Activated T-helper 17 cell treated with anti-CD3 and anti-CD28 coated beads, Interleukin-2, amount 50 U/mL, for 72 hours (primary cell): ENCODE data around the gene PCDHB14. TPM values are rescaled to one million over a fixed set of nuclear protein-coding genes. Genes with fewer than 3 reads are reported as not detected.
"Not testable (repeated sequence)": the region's sequence is repeated elsewhere in the genome, so short reads cannot be mapped to it uniquely, and the experiment has no call there.

ENCODE experiments used
- ATAC-seq: fragments of 150-1000 bp; cut with Tn5 transposase; replicated peaks from 2 replicates; pipeline ENCODE4 v1.10.0; 2021; ENCODE audit warnings: mild to moderate bottlenecking, moderate library complexity
- H3K27ac Mint-ChIP-seq: one replicate; pipeline ENCODE4 v1.8.0; 2022; ENCODE audit warnings: mixed read lengths
- H3K27me3 Mint-ChIP-seq: one replicate; pipeline ENCODE4 v1.8.0; 2022; ENCODE audit warnings: mixed read lengths
- H3K36me3 Mint-ChIP-seq: one replicate; pipeline ENCODE4 v1.8.0; 2022; ENCODE audit warnings: low read depth, mild to moderate bottlenecking, mixed read lengths
- H3K4me1 Mint-ChIP-seq: one replicate; pipeline ENCODE4 v1.8.0; 2022; ENCODE audit warnings: mixed read lengths
- H3K4me3 Mint-ChIP-seq: one replicate; pipeline ENCODE4 v1.8.0; 2022; ENCODE audit warnings: mild to moderate bottlenecking, mixed read lengths
- H3K9me3 Mint-ChIP-seq: one replicate; pipeline ENCODE4 v1.8.0; 2022; ENCODE audit warnings: mixed read lengths
- total RNA-seq, 2 donors: library from RNA; stranded (reverse); gene quantifications; one replicate each; pipeline ENCODE4 v1.2.3, GENCODE V29; 2022

The PCDHB14 gene
- total RNA-seq, 2 donors from 2014 or later, result not detected

DNA sequence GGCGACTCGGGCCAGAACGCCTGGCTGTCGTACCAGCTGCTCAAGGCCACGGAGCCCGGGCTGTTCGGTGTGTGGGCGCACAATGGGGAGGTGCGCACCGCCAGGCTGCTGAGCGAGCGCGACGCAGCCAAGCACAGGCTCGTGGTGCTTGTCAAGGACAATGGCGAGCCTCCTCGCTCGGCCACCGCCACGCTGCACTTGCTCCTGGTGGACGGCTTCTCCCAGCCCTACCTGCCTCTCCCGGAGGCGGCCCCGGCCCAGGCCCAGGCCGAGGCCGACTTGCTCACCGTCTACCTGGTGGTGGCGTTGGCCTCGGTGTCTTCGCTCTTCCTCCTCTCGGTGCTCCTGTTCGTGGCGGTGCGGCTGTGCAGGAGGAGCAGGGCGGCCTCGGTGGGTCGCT lies 28.8 kb upstream of the PCDHB14 start:
- peaks cover 18% of the 10 kb centered on the region for H3K9me3 Mint-ChIP-seq
- ATAC-seq, H3K4me1 Mint-ChIP-seq: not testable (repeated sequence)

DNA sequence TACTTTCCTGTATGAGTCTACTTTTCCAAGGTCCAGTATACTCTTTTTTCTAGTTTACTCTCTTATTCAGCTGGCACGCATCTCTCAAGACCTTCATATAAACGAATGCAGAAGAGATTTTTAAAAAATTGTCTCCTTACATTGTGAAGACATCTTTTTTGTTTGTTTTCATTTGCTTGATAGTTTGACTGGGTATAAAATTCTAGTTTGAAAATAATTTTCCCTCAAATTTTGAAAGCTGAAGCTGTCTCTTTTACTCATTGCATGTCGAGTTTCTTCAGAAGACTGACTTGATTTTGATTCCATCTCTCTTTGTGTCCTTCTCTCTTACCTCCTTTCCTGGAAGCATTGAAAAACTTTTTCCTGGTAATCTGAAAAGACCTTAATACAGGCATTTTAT lies 26.8 kb upstream of the PCDHB14 start:
- ATAC-seq, result no peak
- H3K4me1 Mint-ChIP-seq, result no peaks in the 10 kb centered on the region
- peaks cover 18% of the 10 kb centered on the region for H3K9me3 Mint-ChIP-seq
- no peak overlapping the region for H3K27ac Mint-ChIP-seq
- H3K27me3 Mint-ChIP-seq, result peaks cover 35% of the 10 kb centered on the region
- H3K36me3 Mint-ChIP-seq, result no peaks in the 10 kb centered on the region
- H3K4me3 Mint-ChIP-seq, result no peak overlapping the region

More for the DNA sequence above, 28.8 kb upstream of the PCDHB14 start:
- H3K4me3 Mint-ChIP-seq, H3K27ac Mint-ChIP-seq, H3K36me3 Mint-ChIP-seq: not testable (repeated sequence)
- peaks cover 27% of the 10 kb centered on the region for H3K27me3 Mint-ChIP-seq

DNA sequence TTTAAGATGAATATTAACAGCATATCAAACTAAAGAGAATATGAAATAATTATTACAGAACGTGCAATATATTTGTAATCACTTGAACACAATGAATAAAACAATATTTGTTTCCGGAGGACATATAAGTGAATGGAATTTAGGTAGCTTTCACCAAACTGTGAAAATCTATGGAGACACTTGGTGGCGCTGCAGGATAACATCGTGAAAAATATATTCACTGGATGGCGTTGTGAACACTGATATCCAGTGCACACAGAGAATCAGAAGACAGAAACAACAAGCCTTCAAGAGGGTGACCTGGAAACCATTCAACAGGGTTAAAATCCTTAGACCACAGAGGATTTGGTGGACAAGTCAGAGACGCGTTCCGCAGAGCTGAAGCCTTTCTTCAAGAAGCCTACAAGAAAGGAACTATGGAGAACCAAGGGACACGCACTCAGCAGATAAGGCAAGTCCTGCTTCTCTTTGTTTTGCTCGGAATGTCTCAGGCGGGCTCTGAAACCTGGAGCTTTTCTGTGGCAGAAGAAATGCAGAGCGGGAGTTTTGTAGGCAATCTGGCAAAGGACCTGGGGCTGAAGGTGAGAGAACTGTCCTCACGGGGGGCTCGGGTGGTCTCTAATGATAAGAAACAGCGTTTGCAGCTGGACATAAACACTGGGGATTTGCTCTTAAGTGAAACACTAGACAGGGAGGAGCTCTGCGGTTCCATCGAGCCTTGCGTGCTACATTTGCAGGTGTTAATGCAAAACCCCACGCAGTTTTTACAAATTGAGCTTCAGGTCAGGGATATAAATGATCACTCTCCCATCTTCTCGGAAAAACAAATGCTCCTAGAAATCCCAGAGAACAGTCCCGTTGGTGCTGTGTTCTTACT lies 23.5 kb upstream of the PCDHB14 start, which contains the start of gene PCDHB11:
TSS of gene PCDHB11 (plus strand) at position 269 of the 877 bp plus-strand sequence. CDS start at position 417, 148 bp downstream.
- Mint-ChIP-seq H3K4me1 (no peaks in the 10 kb centered on the region), H3K27me3 (peaks cover 26% of the 10 kb centered on the region), H3K9me3 (peaks cover 18% of the 10 kb centered on the region), H3K4me3 (no peak within 1 kb of the TSS), H3K36me3 (no peaks in the 10 kb centered on the region), H3K27ac (no peak within 1 kb of the TSS)
- no peak for ATAC-seq

DNA sequence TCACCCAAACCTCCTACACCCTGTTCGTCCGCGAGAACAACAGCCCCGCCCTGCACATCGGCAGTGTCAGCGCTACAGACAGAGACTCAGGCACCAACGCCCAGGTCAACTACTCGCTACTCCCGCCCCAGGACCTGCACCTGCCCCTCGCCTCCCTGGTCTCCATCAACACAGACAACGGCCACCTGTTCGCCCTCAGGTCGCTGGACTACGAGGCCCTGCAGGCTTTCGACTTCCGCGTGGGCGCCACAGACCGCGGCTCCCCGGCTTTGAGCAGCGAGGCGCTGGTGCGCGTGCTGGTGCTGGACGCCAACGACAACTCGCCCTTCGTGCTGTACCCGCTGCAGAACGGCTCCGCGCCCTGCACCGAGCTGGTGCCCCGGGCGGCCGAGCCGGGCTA lies 22.0 kb upstream of the PCDHB14 start:
- not testable (repeated sequence) for H3K4me1 Mint-ChIP-seq, ATAC-seq, H3K36me3 Mint-ChIP-seq, H3K27ac Mint-ChIP-seq, H3K4me3 Mint-ChIP-seq
- peaks cover 17% of the 10 kb centered on the region for H3K9me3 Mint-ChIP-seq
- peaks cover 25% of the 10 kb centered on the region for H3K27me3 Mint-ChIP-seq

GRCh38 chr5:141201646-141202045 lies 21.5 kb upstream of the PCDHB14 start:
- not testable (repeated sequence) for H3K27ac Mint-ChIP-seq, H3K4me3 Mint-ChIP-seq, ATAC-seq, H3K4me1 Mint-ChIP-seq, H3K36me3 Mint-ChIP-seq
- Mint-ChIP-seq H3K27me3 (peaks cover 28% of the 10 kb centered on the region), H3K9me3 (peaks cover 13% of the 10 kb centered on the region)

DNA sequence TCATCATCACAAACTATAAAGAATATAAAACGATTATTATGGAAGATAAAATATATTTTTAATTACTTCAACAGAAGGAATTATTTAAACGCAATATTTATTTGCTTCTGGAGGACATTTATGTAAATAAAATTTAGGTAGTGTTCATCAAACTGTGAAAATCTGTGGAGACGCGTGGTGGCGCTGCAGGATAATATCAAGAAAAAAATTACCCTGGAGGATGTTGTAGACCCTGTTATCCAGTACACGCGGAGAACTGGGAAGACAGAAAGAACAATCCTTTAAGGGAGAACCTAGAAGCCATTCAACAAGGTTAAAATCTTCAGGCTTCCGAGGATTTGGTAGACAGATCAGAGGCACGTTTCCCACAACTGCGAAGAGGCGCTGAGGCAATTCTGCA lies 14.7 kb upstream of the PCDHB14 start, which contains the start of gene PCDHB12:
TSS of gene PCDHB12 (plus strand) at position 242 of the 400 bp plus-strand sequence. CDS start 189 bp downstream, outside the sequence.
- H3K36me3 Mint-ChIP-seq, result no peaks in the 10 kb centered on the region
- ATAC-seq, result no peak
- H3K27me3 Mint-ChIP-seq, result peaks cover 44% of the 10 kb centered on the region
- no peak within 1 kb of the TSS for H3K4me3 Mint-ChIP-seq
- H3K9me3 Mint-ChIP-seq, result no peaks in the 10 kb centered on the region
- H3K4me1 Mint-ChIP-seq, result no peaks in the 10 kb centered on the region
- H3K27ac Mint-ChIP-seq, result no peak within 1 kb of the TSS

DNA sequence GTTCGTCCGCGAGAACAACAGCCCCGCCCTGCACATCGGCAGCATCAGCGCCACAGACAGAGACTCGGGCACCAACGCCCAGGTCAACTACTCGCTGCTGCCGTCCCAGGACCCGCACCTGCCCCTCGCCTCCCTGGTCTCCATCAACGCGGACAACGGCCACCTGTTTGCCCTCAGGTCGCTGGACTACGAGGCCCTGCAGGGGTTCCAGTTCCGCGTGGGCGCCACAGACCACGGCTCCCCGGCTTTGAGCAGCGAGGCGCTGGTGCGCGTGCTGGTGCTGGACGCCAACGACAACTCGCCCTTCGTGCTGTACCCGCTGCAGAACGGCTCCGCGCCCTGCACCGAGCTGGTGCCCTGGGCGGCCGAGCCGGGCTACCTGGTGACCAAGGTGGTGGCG lies 12.9 kb upstream of the PCDHB14 start:
- H3K36me3 Mint-ChIP-seq, H3K4me1 Mint-ChIP-seq, H3K9me3 Mint-ChIP-seq, ATAC-seq, H3K4me3 Mint-ChIP-seq, H3K27ac Mint-ChIP-seq: not testable (repeated sequence)
- peaks cover 50% of the 10 kb centered on the region for H3K27me3 Mint-ChIP-seq

DNA sequence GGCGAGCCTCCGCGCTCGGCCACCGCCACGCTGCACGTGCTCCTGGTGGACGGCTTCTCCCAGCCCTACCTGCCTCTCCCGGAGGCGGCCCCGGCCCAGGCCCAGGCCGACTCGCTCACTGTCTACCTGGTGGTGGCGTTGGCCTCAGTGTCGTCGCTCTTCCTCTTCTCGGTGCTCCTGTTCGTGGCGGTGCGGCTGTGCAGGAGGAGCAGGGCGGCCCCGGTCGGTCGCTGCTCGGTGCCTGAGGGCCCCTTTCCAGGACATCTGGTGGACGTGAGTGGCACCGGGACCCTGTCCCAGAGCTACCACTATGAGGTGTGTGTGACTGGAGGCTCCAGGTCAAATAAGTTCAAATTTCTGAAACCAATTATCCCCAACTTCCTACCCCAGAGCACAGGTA lies 12.3 kb upstream of the PCDHB14 start:
- H3K4me1 Mint-ChIP-seq, H3K4me3 Mint-ChIP-seq, H3K9me3 Mint-ChIP-seq, ATAC-seq, H3K27ac Mint-ChIP-seq, H3K36me3 Mint-ChIP-seq: not testable (repeated sequence)
- peaks cover 50% of the 10 kb centered on the region for H3K27me3 Mint-ChIP-seq

- not testable (repeated sequence) for H3K4me1 Mint-ChIP-seq, ATAC-seq, H3K9me3 Mint-ChIP-seq, H3K27ac Mint-ChIP-seq, H3K36me3 Mint-ChIP-seq
- Mint-ChIP-seq H3K4me3 (peak within 1 kb of the TSS; percentile 39), H3K27me3 (peaks cover 46% of the 10 kb centered on the region)
Measured at GRCh38 chr5:141213656-141214339, 9.3 kb upstream of the PCDHB14 start, which contains the start of gene PCDHB13. TSS of gene PCDHB13 (plus strand) at chr5:141213919. CDS start at chr5:141214124, 205 bp downstream.

- H3K27ac Mint-ChIP-seq, H3K36me3 Mint-ChIP-seq, H3K9me3 Mint-ChIP-seq, H3K4me3 Mint-ChIP-seq, H3K4me1 Mint-ChIP-seq, ATAC-seq: not testable (repeated sequence)
- H3K27me3 Mint-ChIP-seq, result peaks cover 44% of the 10 kb centered on the region
Measured at GRCh38 chr5:141214583-141214982, 8.6 kb upstream of the PCDHB14 start.

- Mint-ChIP-seq H3K27me3 (peaks cover 46% of the 10 kb centered on the region), H3K9me3 (peaks cover 13% of the 10 kb centered on the region)
- H3K27ac Mint-ChIP-seq, H3K36me3 Mint-ChIP-seq, H3K4me1 Mint-ChIP-seq, ATAC-seq, H3K4me3 Mint-ChIP-seq: not testable (repeated sequence)
Measured at GRCh38 chr5:141215504-141215903, 7.6 kb upstream of the PCDHB14 start.

DNA sequence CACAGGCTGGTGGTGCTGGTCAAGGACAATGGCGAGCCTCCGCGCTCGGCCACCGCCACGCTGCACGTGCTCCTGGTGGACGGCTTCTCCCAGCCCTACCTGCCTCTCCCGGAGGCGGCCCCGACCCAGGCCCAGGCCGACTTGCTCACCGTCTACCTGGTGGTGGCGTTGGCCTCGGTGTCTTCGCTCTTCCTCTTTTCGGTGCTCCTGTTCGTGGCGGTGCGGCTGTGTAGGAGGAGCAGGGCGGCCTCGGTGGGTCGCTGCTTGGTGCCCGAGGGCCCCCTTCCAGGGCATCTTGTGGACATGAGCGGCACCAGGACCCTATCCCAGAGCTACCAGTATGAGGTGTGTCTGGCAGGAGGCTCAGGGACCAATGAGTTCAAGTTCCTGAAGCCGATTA lies 7.1 kb upstream of the PCDHB14 start:
- not testable (repeated sequence) for H3K4me1 Mint-ChIP-seq, H3K36me3 Mint-ChIP-seq, ATAC-seq, H3K4me3 Mint-ChIP-seq, H3K27ac Mint-ChIP-seq
- Mint-ChIP-seq H3K9me3 (peaks cover 14% of the 10 kb centered on the region), H3K27me3 (peaks cover 49% of the 10 kb centered on the region)

DNA sequence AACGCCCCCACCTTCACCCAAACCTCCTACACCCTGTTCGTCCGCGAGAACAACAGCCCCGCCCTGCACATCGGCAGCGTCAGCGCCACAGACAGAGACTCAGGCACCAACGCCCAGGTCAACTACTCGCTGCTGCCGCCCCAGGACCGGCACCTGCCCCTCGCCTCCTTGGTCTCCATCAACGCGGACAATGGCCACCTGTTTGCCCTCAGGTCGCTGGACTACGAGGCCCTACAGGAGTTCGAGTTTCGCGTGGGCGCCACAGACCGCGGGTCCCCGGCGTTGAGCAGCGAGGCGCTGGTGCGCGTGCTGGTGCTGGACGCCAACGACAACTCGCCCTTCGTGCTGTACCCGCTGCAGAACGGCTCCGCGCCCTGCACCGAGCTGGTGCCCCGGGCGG lies 1.7 kb downstream of the PCDHB14 start:
- not testable (repeated sequence) for H3K4me3 Mint-ChIP-seq, ATAC-seq, H3K36me3 Mint-ChIP-seq, H3K4me1 Mint-ChIP-seq, H3K27ac Mint-ChIP-seq
- Mint-ChIP-seq H3K9me3 (peaks cover 17% of the 10 kb centered on the region), H3K27me3 (peaks cover 47% of the 10 kb centered on the region)

- peaks cover 14% of the 10 kb centered on the region for H3K9me3 Mint-ChIP-seq
- H3K27ac Mint-ChIP-seq, H3K4me3 Mint-ChIP-seq, H3K36me3 Mint-ChIP-seq, ATAC-seq, H3K4me1 Mint-ChIP-seq: not testable (repeated sequence)
- H3K27me3 Mint-ChIP-seq, result peaks cover 41% of the 10 kb centered on the region
Measured at GRCh38 chr5:141225421-141225820, 2.3 kb downstream of the PCDHB14 start.
